Measurements from ENCODE around the gene CLEC18A. TPM values are rescaled to one million over a fixed set of nuclear protein-coding genes. Genes with fewer than 3 reads are reported as not detected.
A peak's percentile ranks its signal among the peaks of the same experiment; 100 is the strongest.

CLEC18A gene
- total RNA-seq, 1 donor from 2014 or later: 4.5 TPM

- H3K4me3 Mint-ChIP-seq (ENCODE audit: unreplicated experiment): no peak overlapping the region
- no peaks in the 10 kb centered on the region for H3K9me3 Mint-ChIP-seq (ENCODE audit: low read depth)
- H3K4me1 Mint-ChIP-seq (ENCODE audit: low read depth): peaks cover 9% of the 10 kb centered on the region
- no peaks in the 10 kb centered on the region for H3K27me3 Mint-ChIP-seq (ENCODE audit: low read depth)
- H3K36me3 Mint-ChIP-seq (ENCODE audit: low read depth): peaks cover 53% of the 10 kb centered on the region
- TF ChIP-seq, protein P1, sequence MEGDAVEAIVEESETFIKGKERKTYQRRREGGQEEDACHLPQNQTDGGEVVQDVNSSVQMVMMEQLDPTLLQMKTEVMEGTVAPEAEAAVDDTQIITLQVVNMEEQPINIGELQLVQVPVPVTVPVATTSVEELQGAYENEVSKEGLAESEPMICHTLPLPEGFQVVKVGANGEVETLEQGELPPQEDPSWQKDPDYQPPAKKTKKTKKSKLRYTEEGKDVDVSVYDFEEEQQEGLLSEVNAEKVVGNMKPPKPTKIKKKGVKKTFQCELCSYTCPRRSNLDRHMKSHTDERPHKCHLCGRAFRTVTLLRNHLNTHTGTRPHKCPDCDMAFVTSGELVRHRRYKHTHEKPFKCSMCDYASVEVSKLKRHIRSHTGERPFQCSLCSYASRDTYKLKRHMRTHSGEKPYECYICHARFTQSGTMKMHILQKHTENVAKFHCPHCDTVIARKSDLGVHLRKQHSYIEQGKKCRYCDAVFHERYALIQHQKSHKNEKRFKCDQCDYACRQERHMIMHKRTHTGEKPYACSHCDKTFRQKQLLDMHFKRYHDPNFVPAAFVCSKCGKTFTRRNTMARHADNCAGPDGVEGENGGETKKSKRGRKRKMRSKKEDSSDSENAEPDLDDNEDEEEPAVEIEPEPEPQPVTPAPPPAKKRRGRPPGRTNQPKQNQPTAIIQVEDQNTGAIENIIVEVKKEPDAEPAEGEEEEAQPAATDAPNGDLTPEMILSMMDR (IDR thresholded peaks at IDR 0.05): no peak
- DNase-seq (ENCODE audit: low spot score): peak; percentile 49
- H3K27ac Mint-ChIP-seq (ENCODE audit: unreplicated experiment): peak overlapping the region; percentile 41
Observed at GRCh38 chr16:69934044-69934443, 17.1 kb upstream of the CLEC18A start.

GRCh38 chr16:69934751-69935150 lies 16.4 kb upstream of the CLEC18A start:
- H3K4me3 Mint-ChIP-seq (ENCODE audit: unreplicated experiment): no peak overlapping the region
- H3K36me3 Mint-ChIP-seq (ENCODE audit: low read depth): peaks cover 53% of the 10 kb centered on the region

GRCh38 chr16:69935278-69935711 lies 15.8 kb upstream of the CLEC18A start:
- Mint-ChIP-seq H3K4me3 (ENCODE audit: unreplicated experiment) (no peak overlapping the region), H3K36me3 (ENCODE audit: low read depth) (peaks cover 50% of the 10 kb centered on the region), H3K27me3 (ENCODE audit: low read depth) (no peaks in the 10 kb centered on the region), H3K9me3 (ENCODE audit: low read depth) (no peaks in the 10 kb centered on the region), H3K27ac (ENCODE audit: unreplicated experiment) (peak overlapping the region; percentile 17), H3K4me1 (ENCODE audit: low read depth) (peaks cover under 1% of the 10 kb centered on the region)
- TF ChIP-seq, protein P1 (IDR thresholded peaks at IDR 0.05): no peak
- DNase-seq (ENCODE audit: low spot score): peak; percentile 79

More at GRCh38 chr16:69934751-69935150, 16.4 kb upstream of the CLEC18A start:
- H3K9me3 Mint-ChIP-seq (ENCODE audit: low read depth): no peaks in the 10 kb centered on the region
- TF ChIP-seq, protein P1 (IDR thresholded peaks at IDR 0.05): no peak
- peak overlapping the region; percentile 70 for H3K27ac Mint-ChIP-seq (ENCODE audit: unreplicated experiment)
- H3K27me3 Mint-ChIP-seq (ENCODE audit: low read depth): no peaks in the 10 kb centered on the region
- peaks cover 6% of the 10 kb centered on the region for H3K4me1 Mint-ChIP-seq (ENCODE audit: low read depth)
- DNase-seq (ENCODE audit: low spot score): peak; percentile 58

- no peak for DNase-seq (ENCODE audit: low spot score)
- Mint-ChIP-seq H3K9me3 (ENCODE audit: low read depth) (no peaks in the 10 kb centered on the region), H3K36me3 (ENCODE audit: low read depth) (peaks cover 53% of the 10 kb centered on the region), H3K27me3 (ENCODE audit: low read depth) (no peaks in the 10 kb centered on the region), H3K27ac (ENCODE audit: unreplicated experiment) (no peak overlapping the region), H3K4me3 (ENCODE audit: unreplicated experiment) (no peak overlapping the region), H3K4me1 (ENCODE audit: low read depth) (no peaks in the 10 kb centered on the region)
- TF ChIP-seq, protein P1 (IDR thresholded peaks at IDR 0.05): no peak
Observed at GRCh38 chr16:69935740-69936139, 15.4 kb upstream of the CLEC18A start.

DNA sequence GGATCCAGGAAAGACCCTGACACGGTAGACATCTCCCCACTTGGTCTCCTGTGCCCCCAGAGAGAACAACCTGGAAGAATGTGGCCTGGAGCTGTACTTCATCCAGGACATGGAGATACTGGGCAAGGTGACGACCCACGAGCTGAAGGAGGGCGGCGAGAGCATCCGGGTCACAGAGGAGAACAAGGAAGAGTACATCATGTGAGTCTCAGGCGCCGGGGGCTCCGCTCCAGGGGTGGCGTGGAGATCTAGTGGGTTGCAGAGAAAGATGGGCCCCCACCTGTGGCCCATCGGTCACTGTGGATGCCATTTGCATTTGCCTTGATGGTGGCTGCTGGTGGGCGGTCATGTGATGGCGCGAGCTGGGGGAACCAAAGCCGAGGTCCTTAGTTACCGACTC lies 14.9 kb upstream of the CLEC18A start:
- peak; percentile 77 for DNase-seq (ENCODE audit: low spot score)
- Mint-ChIP-seq H3K36me3 (ENCODE audit: low read depth) (peaks cover 50% of the 10 kb centered on the region), H3K4me3 (ENCODE audit: unreplicated experiment) (no peak overlapping the region), H3K27ac (ENCODE audit: unreplicated experiment) (no peak overlapping the region), H3K9me3 (ENCODE audit: low read depth) (no peaks in the 10 kb centered on the region), H3K27me3 (ENCODE audit: low read depth) (no peaks in the 10 kb centered on the region), H3K4me1 (ENCODE audit: low read depth) (no peaks in the 10 kb centered on the region)
- TF ChIP-seq, protein P1 (IDR thresholded peaks at IDR 0.05): no peak
